Mesenchymal stem cell (in vitro differentiated cells and primary cell): ENCODE measurements around the gene NOMO2. TPM values are rescaled to one million over a fixed set of nuclear protein-coding genes. Genes with fewer than 3 reads are reported as not detected.
"Not testable (repeated sequence)": the region's sequence is repeated elsewhere in the genome, so short reads cannot be mapped to it uniquely, and the experiment has no call there.

Experiments used
- DNase-seq: peaks from one replicate; pipeline ENCODE4 v3.0.0-alpha.2; 2013
- H2AFZ ChIP-seq: one replicate; pipeline ENCODE4 v1.6.1; 2013; ENCODE audit warnings: low read depth, mild to moderate bottlenecking, control low read depth, inconsistent platforms, low read length, moderate library complexity
- H2AK5ac ChIP-seq: 2 replicates; pipeline ENCODE4 v1.6.1; 2013; ENCODE audit warnings: low read length, moderate library complexity, mild to moderate bottlenecking, inconsistent platforms; ENCODE audit not compliant: severe bottlenecking
- H2BK120ac ChIP-seq: one replicate; pipeline ENCODE4 v1.6.1; 2013; ENCODE audit warnings: low read depth, mild to moderate bottlenecking, inconsistent platforms, low read length, moderate library complexity
- H2BK12ac ChIP-seq, 2 experiments: one replicate each; pipeline ENCODE4 v1.6.1; 2013; ENCODE audit warnings: inconsistent platforms in 2 of 2, low read length in 2 of 2, mild to moderate bottlenecking in 2 of 2, moderate library complexity in 2 of 2, control low read depth in 1 of 2
- H2BK15ac ChIP-seq: one replicate; pipeline ENCODE4 v1.6.1; 2013; ENCODE audit warnings: mild to moderate bottlenecking, low read depth, inconsistent platforms; ENCODE audit not compliant: poor library complexity, severe bottlenecking
- H2BK5ac ChIP-seq: 2 replicates; pipeline ENCODE4 v1.6.1; 2013; ENCODE audit warnings: low read depth, mild to moderate bottlenecking, low read length, control low read depth, inconsistent platforms; ENCODE audit not compliant: poor library complexity, severe bottlenecking
- H3K14ac ChIP-seq, 2 experiments: one replicate each; pipeline ENCODE4 v1.6.1; 2013; ENCODE audit warnings: inconsistent platforms in 2 of 2, low read length in 2 of 2, control low read depth in 1 of 2, mild to moderate bottlenecking in 1 of 2, moderate library complexity in 1 of 2
- H3K18ac ChIP-seq, 2 experiments: one replicate each; pipeline ENCODE4 v1.6.1; 2013; ENCODE audit warnings: inconsistent platforms in 2 of 2, low read length in 2 of 2, control low read depth in 1 of 2, low read depth in 1 of 2, mild to moderate bottlenecking in 1 of 2
- H3K23ac ChIP-seq, 2 experiments: one replicate each; pipeline ENCODE4 v1.6.1; 2013; ENCODE audit warnings: inconsistent platforms in 2 of 2, low read length in 2 of 2, mild to moderate bottlenecking in 2 of 2, moderate library complexity in 2 of 2, control low read depth in 1 of 2
- H3K27ac ChIP-seq: 2 replicates; pipeline ENCODE4 v1.5.1; 2013; ENCODE audit warnings: mild to moderate bottlenecking, moderate library complexity, low read length, control low read depth, inconsistent platforms; ENCODE audit not compliant: poor library complexity, severe bottlenecking
- H3K27me3 ChIP-seq, 2 experiments: 2 replicates each; pipeline versions ENCODE4 v1.6.1 to v1.7.0; 2013; ENCODE audit warnings: low read length in 2 of 2, mild to moderate bottlenecking in 2 of 2, moderate library complexity in 2 of 2, control low read depth in 1 of 2, inconsistent platforms in 1 of 2; ENCODE audit not compliant: control insufficient read depth in 1 of 2, insufficient read depth in 1 of 2
- H3K36me3 ChIP-seq, 2 experiments: 2 replicates each; pipeline versions ENCODE4 v1.6.1 to v1.7.0; 2013; ENCODE audit warnings: low read length in 2 of 2, control low read depth in 1 of 2, inconsistent platforms in 1 of 2, low read depth in 1 of 2, mild to moderate bottlenecking in 1 of 2; ENCODE audit not compliant: insufficient read depth in 2 of 2, control insufficient read depth in 1 of 2
- H3K4ac ChIP-seq, 2 experiments: one replicate each; pipeline ENCODE4 v1.6.1; 2013; ENCODE audit warnings: inconsistent platforms in 2 of 2, low read length in 2 of 2, mild to moderate bottlenecking in 2 of 2, moderate library complexity in 2 of 2, control low read depth in 1 of 2, low read depth in 1 of 2
- H3K4me1 ChIP-seq: 2 replicates; pipeline ENCODE4 v1.6.1; 2013; ENCODE audit warnings: low read depth, low read length, control low read depth; ENCODE audit not compliant: control insufficient read depth, insufficient read depth
- H3K4me2 ChIP-seq: 2 replicates; pipeline ENCODE4 v1.6.1; 2013; ENCODE audit warnings: low read length, mild to moderate bottlenecking, inconsistent platforms; ENCODE audit not compliant: poor library complexity, severe bottlenecking
- H3K4me3 ChIP-seq, 2 experiments: 2 replicates each; pipeline versions ENCODE4 v1.5.1 to v1.7.0; 2013; ENCODE audit warnings: low read length in 2 of 2, mild to moderate bottlenecking in 2 of 2, control low read depth in 1 of 2, low read depth in 1 of 2; ENCODE audit not compliant: insufficient read depth in 1 of 2
- H3K79me1 ChIP-seq: replicated peaks from 2 replicates; pipeline ENCODE4 v1.6.1; 2013; ENCODE audit warnings: mild to moderate bottlenecking, control low read depth, low read length, inconsistent platforms; ENCODE audit not compliant: poor library complexity, severe bottlenecking
- H3K9ac ChIP-seq: 2 replicates; pipeline ENCODE4 v1.7.0; 2013; ENCODE audit warnings: mild to moderate bottlenecking, low read length, moderate library complexity
- H3K9me3 ChIP-seq: 2 replicates; pipeline ENCODE4 v1.7.0; 2013; ENCODE audit warnings: mild to moderate bottlenecking, low read length; ENCODE audit not compliant: control insufficient read depth
- H4K8ac ChIP-seq: one replicate; pipeline ENCODE4 v1.6.1; 2013; ENCODE audit warnings: inconsistent platforms, mild to moderate bottlenecking, low read length, moderate library complexity
- H4K91ac ChIP-seq: one replicate; pipeline ENCODE4 v1.6.1; 2013; ENCODE audit warnings: mild to moderate bottlenecking, low read length, inconsistent platforms
- whole genome bisulfite sequencing: methylation state at CpG from one replicate; pipeline ENCODE4 v1.1.7; 2013; ENCODE audit warnings: mixed read lengths; 5-methylcytosine and 5-hydroxymethylcytosine counted together
- small RNA-seq: library from polyadenylated mRNA; stranded (forward); fragments of <200 nt; extraction: miRNeasy Mini kit (QIAGEN cat#:217004); gene quantifications from one replicate; pipeline ENCODE3, GENCODE V24; 2013; ENCODE audit warnings: low read depth

Gene NOMO2

DNA sequence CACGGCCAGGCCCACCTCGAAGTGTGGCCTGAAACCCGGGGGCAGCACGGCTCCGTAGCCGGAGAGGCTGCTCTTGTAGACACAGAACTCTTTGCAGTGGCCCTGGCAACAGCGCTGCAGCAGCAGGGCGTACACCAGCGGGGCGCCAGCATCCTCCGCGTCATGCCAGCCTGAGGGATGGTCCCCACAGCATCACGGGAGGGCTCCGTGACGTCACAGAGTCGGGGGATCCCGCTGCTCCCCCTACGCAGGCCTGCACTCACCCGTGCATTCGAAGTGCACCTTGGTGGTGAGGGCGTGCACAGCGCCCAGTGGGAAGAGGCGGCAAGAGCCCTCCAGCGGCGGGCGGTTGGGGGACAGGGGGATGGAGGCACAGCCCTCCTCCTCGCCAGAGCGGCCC is 179.2 kb downstream of the NOMO2 start:
- not testable (repeated sequence) for DNase-seq, H3K4me2 ChIP-seq, H4K8ac ChIP-seq, H2BK5ac ChIP-seq, H3K14ac ChIP-seq, H3K4me1 ChIP-seq, H4K91ac ChIP-seq, H3K79me1 ChIP-seq, H3K9me3 ChIP-seq, H3K36me3 ChIP-seq, H2AFZ ChIP-seq, H3K4me3 ChIP-seq, H2BK12ac ChIP-seq, H3K4ac ChIP-seq, H2BK15ac ChIP-seq, H3K9ac ChIP-seq, H2AK5ac ChIP-seq, H3K27me3 ChIP-seq, H3K23ac ChIP-seq, H3K27ac ChIP-seq, H3K18ac ChIP-seq, H2BK120ac ChIP-seq
- WGBS = no CpG with 5 or more reads among the region's 28 CpGs

Small RNA genes lying within 50 kb of the gene (small RNA-seq; reads per million reads assigned to genes)
- not detected for gene MIR3179-3
- not detected for gene MIR3179-4
- gene MIR3180-3 = not detected
- not detected for gene MIR3670-3
- not detected for gene MIR3670-4
- gene MIR6770-3 = not detected
- gene RF00019 = not detected
